ENCODE measurements around the gene THUMPD1. TPM values are rescaled to one million over a fixed set of nuclear protein-coding genes. Genes with fewer than 3 reads are reported as not detected.
"Not testable (repeated sequence)": the region's sequence is repeated elsewhere in the genome, so short reads cannot be mapped to it uniquely, and the experiment has no call there.

The THUMPD1 gene
- total and polyA plus RNA-seq, 2 experiments from 2014 or later, result 44.6 to 93.0 TPM

DNA sequence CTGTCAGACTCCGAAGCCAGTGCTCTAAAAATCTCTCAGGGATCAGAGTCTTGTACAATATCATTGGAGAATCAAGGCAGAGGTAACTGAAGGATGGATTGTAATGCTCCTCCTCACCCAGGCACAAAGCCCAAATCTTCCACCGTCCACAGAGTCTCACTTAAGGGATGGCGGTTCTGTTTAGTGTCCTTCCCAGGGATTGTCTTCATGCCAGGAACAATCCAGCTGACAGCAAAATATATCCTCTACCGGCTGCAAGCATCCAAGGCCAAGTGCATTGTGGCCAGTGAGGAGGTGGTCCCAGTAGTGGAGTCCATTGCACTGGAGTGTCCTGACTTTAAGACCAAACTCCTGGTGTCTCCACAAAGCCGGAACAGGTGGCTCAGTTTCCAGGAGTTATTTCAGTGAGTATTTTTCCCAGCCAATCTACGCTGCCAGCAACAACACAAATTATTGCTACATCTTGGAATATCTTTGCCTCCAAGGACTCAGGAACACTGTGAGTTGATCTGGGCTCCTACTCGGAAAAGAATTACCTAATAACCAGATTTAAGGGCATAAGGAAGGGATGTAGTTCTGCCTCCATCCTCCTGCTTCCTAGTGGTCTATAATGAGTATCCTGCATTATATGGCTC, 30.2 kb downstream of the THUMPD1 start (continued):
- TF ChIP-seq REST (IDR thresholded peaks at IDR 0.05; ENCODE audit: unreplicated experiment), result no peak

GRCh38 chr16:20708129-20708528, 33.5 kb downstream of the THUMPD1 start:
- not testable (repeated sequence) for H3K9me2 ChIP-seq (ENCODE audit: insufficient read depth); H3F3A ChIP-seq (replicated peaks; ENCODE audit: low read depth); H3K4me1 ChIP-seq (ENCODE audit: insufficient read depth); H3K27ac ChIP-seq (ENCODE audit: low read depth); H2AFZ ChIP-seq; H3K9me3 Mint-ChIP-seq; H3K36me3 ChIP-seq (ENCODE audit: insufficient read depth); H3K4me3 ChIP-seq; H3K27me3 ChIP-seq (ENCODE audit: insufficient read depth); H3K27me3 Mint-ChIP-seq (ENCODE audit: insufficient read depth, low read depth, poor library complexity); H3K4me3 Mint-ChIP-seq; H4K20me1 ChIP-seq (replicated peaks; ENCODE audit: insufficient read depth); H3K4me1 Mint-ChIP-seq; H3K27ac Mint-ChIP-seq; H3K4me2 ChIP-seq; H3K79me2 ChIP-seq (replicated peaks; ENCODE audit: insufficient read depth); H3K36me3 Mint-ChIP-seq (ENCODE audit: low read depth)
- TF ChIP-seq, protein P1, sequence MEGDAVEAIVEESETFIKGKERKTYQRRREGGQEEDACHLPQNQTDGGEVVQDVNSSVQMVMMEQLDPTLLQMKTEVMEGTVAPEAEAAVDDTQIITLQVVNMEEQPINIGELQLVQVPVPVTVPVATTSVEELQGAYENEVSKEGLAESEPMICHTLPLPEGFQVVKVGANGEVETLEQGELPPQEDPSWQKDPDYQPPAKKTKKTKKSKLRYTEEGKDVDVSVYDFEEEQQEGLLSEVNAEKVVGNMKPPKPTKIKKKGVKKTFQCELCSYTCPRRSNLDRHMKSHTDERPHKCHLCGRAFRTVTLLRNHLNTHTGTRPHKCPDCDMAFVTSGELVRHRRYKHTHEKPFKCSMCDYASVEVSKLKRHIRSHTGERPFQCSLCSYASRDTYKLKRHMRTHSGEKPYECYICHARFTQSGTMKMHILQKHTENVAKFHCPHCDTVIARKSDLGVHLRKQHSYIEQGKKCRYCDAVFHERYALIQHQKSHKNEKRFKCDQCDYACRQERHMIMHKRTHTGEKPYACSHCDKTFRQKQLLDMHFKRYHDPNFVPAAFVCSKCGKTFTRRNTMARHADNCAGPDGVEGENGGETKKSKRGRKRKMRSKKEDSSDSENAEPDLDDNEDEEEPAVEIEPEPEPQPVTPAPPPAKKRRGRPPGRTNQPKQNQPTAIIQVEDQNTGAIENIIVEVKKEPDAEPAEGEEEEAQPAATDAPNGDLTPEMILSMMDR (conservative IDR thresholded peaks at IDR 0.05; ENCODE audit: low read depth in 2 of 2), result peak; percentile 65 to 77
- ATAC-seq (peak; percentile 35; the same call in 1 of the 3 replicates), DNase-seq (ENCODE audit: low spot score) (peak; percentile 61)

GRCh38 chr16:20707461-20707860, 34.2 kb downstream of the THUMPD1 start:
- Mint-ChIP-seq H3K4me1 (no peaks in the 10 kb centered on the region), H3K27ac (no peak overlapping the region), H3K9me3 (no peaks in the 10 kb centered on the region), H3K4me3 (no peak overlapping the region), H3K36me3 (ENCODE audit: low read depth) (no peaks in the 10 kb centered on the region), H3K27me3 (ENCODE audit: insufficient read depth, low read depth, poor library complexity) (no peaks in the 10 kb centered on the region)
- H4K20me1 ChIP-seq (replicated peaks; ENCODE audit: insufficient read depth), result no peaks in the 10 kb centered on the region
- H3K9me2 ChIP-seq (ENCODE audit: insufficient read depth), result no peaks in the 10 kb centered on the region
- H3K79me2 ChIP-seq (replicated peaks; ENCODE audit: insufficient read depth), result no peaks in the 10 kb centered on the region
- H3K27ac ChIP-seq (ENCODE audit: low read depth), result no peak overlapping the region
- ATAC-seq (no peak), DNase-seq (ENCODE audit: low spot score) (no peak)
- no peaks in the 10 kb centered on the region for H3F3A ChIP-seq (replicated peaks; ENCODE audit: low read depth)
- no peaks in the 10 kb centered on the region for H3K36me3 ChIP-seq (ENCODE audit: insufficient read depth)
- no peaks in the 10 kb centered on the region for H3K4me1 ChIP-seq (ENCODE audit: insufficient read depth)
- no peak overlapping the region for H2AFZ ChIP-seq
- H3K4me3 ChIP-seq, result no peak overlapping the region
- no peaks in the 10 kb centered on the region for H3K27me3 ChIP-seq (ENCODE audit: insufficient read depth)
- no peak overlapping the region for H3K4me2 ChIP-seq
- TF ChIP-seq ZNF331 (CRISPR knock-in tag; IDR thresholded peaks at IDR 0.05; ENCODE audit: low read depth) (no peak), EZH2 (IDR thresholded peaks at IDR 0.05; ENCODE audit: low read depth, unreplicated experiment) (no peak), POLR2AphosphoS5 (IDR thresholded peaks at IDR 0.05; ENCODE audit: low read depth) (no peak), EZH2phosphoT487 (IDR thresholded peaks at IDR 0.05; ENCODE audit: unreplicated experiment) (no peak), ZNF114 (CRISPR knock-in tag; IDR thresholded peaks at IDR 0.05) (no peak), ETS1 (IDR thresholded peaks at IDR 0.05) (no peak), REST (IDR thresholded peaks at IDR 0.05; ENCODE audit: unreplicated experiment) (no peak), CREB1 (CRISPR knock-in tag; IDR thresholded peaks at IDR 0.05; ENCODE audit: low read depth) (no peak), STAT1 (IDR thresholded peaks at IDR 0.05; ENCODE audit: unreplicated experiment) (no peak), NANOG (IDR thresholded peaks at IDR 0.05; ENCODE audit: borderline replicate concordance) (no peak), JUNB (IDR thresholded peaks at IDR 0.05; ENCODE audit: unreplicated experiment) (no peak)
